Measurements from ENCODE around the gene PDE12. TPM values are rescaled to one million over a fixed set of nuclear protein-coding genes. Genes with fewer than 3 reads are reported as not detected.

The PDE12 gene
- total and polyA plus RNA-seq, 2 of the 8 experiments (the other 6 are each of a cell fraction or from before 2014, with no cell fraction given) = 9.0 to 12.1 TPM

GRCh38 chr3:57545636-57546268 lies 10.3 kb upstream of the PDE12 start:
- no peak overlapping the region; the same call in 1 of the 2 replicates for H3K27ac ChIP-seq (ENCODE audit: low read depth, low read length)
- 83% methylated on average over 7 of the region's 7 CpGs; no CpG with 5 or more reads in 1 of the 2 experiments for WGBS, 2 experiments (ENCODE audit: extremely low coverage in 1 of 2, insufficient coverage in 1 of 2, insufficient read length in 1 of 2, insufficient replicate concordance in 2 of 2, low coverage in 1 of 2, low lambda C conversion rate in 2 of 2, missing lambda C conversion rate in 1 of 2)
- H3K18ac ChIP-seq (ENCODE audit: extremely low read depth, low read length) = no peak overlapping the region
- H2BK20ac ChIP-seq (ENCODE audit: low read length) = no peak overlapping the region
- no peaks in the 10 kb centered on the region for H3K9me3 ChIP-seq (ENCODE audit: insufficient read depth in 2 of 2, low read depth in 1 of 2, low read length in 1 of 2)
- H2AK5ac ChIP-seq (ENCODE audit: low read depth, low read length) = no peak overlapping the region
- ChIA-PET CTCF (ENCODE audit: partially characterized antibody) (interaction anchor here (0.8 kb wide), 1 partner anchor 43 kb away, joined by 4 read pairs; no protein-coding TSS in a partner anchor), POLR2A (ENCODE audit: partially characterized antibody) (interaction anchor here (2.2 kb wide), 1 partner anchor 11 kb away, joined by 10 read pairs; the partner anchor contains the start of gene PDE12)
- no peak overlapping the region for H3K9ac ChIP-seq (replicated peaks in 1 of 4; ENCODE audit: extremely low read depth in 1 of 4, low read depth in 3 of 4, low read length in 3 of 4)
- H3K23me2 ChIP-seq (ENCODE audit: low read depth, low read length) = no peaks in the 10 kb centered on the region
- H2AFZ ChIP-seq (ENCODE audit: low read length) = no peak overlapping the region
- H2BK12ac ChIP-seq (ENCODE audit: low read depth, low read length) = no peak overlapping the region
- H3K4me3 ChIP-seq (ENCODE audit: extremely low read depth in 1 of 4, insufficient read depth in 2 of 4, low read depth in 3 of 4, low read length in 4 of 4) = no peak overlapping the region
- H3K56ac ChIP-seq (replicated peaks; ENCODE audit: insufficient read length, low read depth, low read length) = no peak overlapping the region
- H3K4me1 ChIP-seq (replicated peaks in 1 of 4; ENCODE audit: control insufficient read depth in 3 of 4, insufficient read depth in 4 of 4, low read length in 3 of 4) = peaks cover 0 to 3% (median 1%) of the 10 kb centered on the region in 4 experiments; a peak in 1 of 7 replicates
- DNase-seq (ENCODE audit: low read depth in 1 of 2, low spot score in 2 of 2) (no peak), FAIRE-seq (no peak)
- no peaks in the 10 kb centered on the region for H3K79me1 ChIP-seq (ENCODE audit: low read depth, low read length)
- H2BK120ac ChIP-seq (replicated peaks; ENCODE audit: low read depth, low read length) = no peak overlapping the region
- no peak overlapping the region for H2BK15ac ChIP-seq (ENCODE audit: low read length)
- no peaks in the 10 kb centered on the region for H3K79me2 ChIP-seq (ENCODE audit: control insufficient read depth in 1 of 2, insufficient read depth in 2 of 2, low read length in 2 of 2)
- H3K36me3 ChIP-seq (ENCODE audit: control insufficient read depth in 2 of 4, insufficient read depth in 4 of 4, low read length in 3 of 4) = no peaks in the 10 kb centered on the region
- no peak overlapping the region for H4K91ac ChIP-seq (replicated peaks; ENCODE audit: insufficient read length, low read length)
- no peak overlapping the region for H2BK5ac ChIP-seq (ENCODE audit: low read depth, low read length)
- H3K27me3 ChIP-seq (replicated peaks in 1 of 4; ENCODE audit: control insufficient read depth in 3 of 4, extremely low read depth in 1 of 4, insufficient read depth in 3 of 4, low read length in 3 of 4) = no peaks in the 10 kb centered on the region
- no peaks in the 10 kb centered on the region for H4K20me1 ChIP-seq (replicated peaks in 1 of 2; ENCODE audit: control insufficient read depth in 1 of 2, insufficient read depth in 2 of 2, low read length in 2 of 2)
- H4K8ac ChIP-seq (ENCODE audit: extremely low read depth, insufficient read depth, low read length) = no peak overlapping the region
- H3K23ac ChIP-seq (ENCODE audit: insufficient read length) = no peak overlapping the region
- no peak overlapping the region for H3K4me2 ChIP-seq (ENCODE audit: insufficient read depth in 1 of 2, low read depth in 2 of 2, low read length in 2 of 2)
- H3K14ac ChIP-seq (ENCODE audit: insufficient read length) = no peak overlapping the region
- no peak overlapping the region for H3K4ac ChIP-seq (replicated peaks; ENCODE audit: insufficient read length, low read depth, low read length)
- H4K5ac ChIP-seq (ENCODE audit: insufficient read length, low read depth, low read length) = no peak overlapping the region
- TF ChIP-seq CEBPB (IDR thresholded peaks at IDR 0.05; ENCODE audit: low read depth, low read length) = no peak
- no peak for TF ChIP-seq SIX5 (IDR thresholded peaks at IDR 0.05; ENCODE audit: low read depth, low read length)
- no peak for TF ChIP-seq POLR2A (IDR thresholded peaks at IDR 0.05; ENCODE audit: control extremely low read depth in 1 of 2, low read depth in 2 of 2, low read length in 2 of 2)
- TF ChIP-seq, protein P1, sequence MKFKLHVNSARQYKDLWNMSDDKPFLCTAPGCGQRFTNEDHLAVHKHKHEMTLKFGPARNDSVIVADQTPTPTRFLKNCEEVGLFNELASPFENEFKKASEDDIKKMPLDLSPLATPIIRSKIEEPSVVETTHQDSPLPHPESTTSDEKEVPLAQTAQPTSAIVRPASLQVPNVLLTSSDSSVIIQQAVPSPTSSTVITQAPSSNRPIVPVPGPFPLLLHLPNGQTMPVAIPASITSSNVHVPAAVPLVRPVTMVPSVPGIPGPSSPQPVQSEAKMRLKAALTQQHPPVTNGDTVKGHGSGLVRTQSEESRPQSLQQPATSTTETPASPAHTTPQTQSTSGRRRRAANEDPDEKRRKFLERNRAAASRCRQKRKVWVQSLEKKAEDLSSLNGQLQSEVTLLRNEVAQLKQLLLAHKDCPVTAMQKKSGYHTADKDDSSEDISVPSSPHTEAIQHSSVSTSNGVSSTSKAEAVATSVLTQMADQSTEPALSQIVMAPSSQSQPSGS (IDR thresholded peaks at IDR 0.05; ENCODE audit: low read length) = no peak
- TF ChIP-seq POU5F1 (IDR thresholded peaks at IDR 0.05; ENCODE audit: low read depth, low read length) = no peak
- no peak for TF ChIP-seq HDAC2 (IDR thresholded peaks at IDR 0.05; ENCODE audit: borderline replicate concordance in 1 of 2, low read depth in 2 of 2, low read length in 2 of 2)
- no peak for TF ChIP-seq SUZ12 (IDR thresholded peaks at IDR 0.05; ENCODE audit: low read length)
- no peak for TF ChIP-seq TEAD4 (IDR thresholded peaks at IDR 0.05; ENCODE audit: low read depth, low read length)
- TF ChIP-seq EZH2 (IDR thresholded peaks at IDR 0.05; ENCODE audit: low read depth, low read length, severe bottlenecking) = no peak
- TF ChIP-seq CBX8 (IDR thresholded peaks at IDR 0.05; ENCODE audit: borderline replicate concordance, low read depth, low read length) = no peak
- TF ChIP-seq BCL11A (IDR thresholded peaks at IDR 0.05; ENCODE audit: low read depth in 2 of 2, low read length in 2 of 2) = no peak
- TF ChIP-seq CREB1 (IDR thresholded peaks at IDR 0.05) = no peak

Measured in H1 (cell line).